H9 (cell line): Measurements from ENCODE around the gene SLC29A4. TPM values are rescaled to one million over a fixed set of nuclear protein-coding genes. Genes with fewer than 3 reads are reported as not detected.

Experiments
- DNase-seq: peaks from one replicate; pipeline ENCODE4 v3.0.0-alpha.2; 2017
- H2AFZ ChIP-seq: one replicate; pipeline ENCODE4 v1.6.1; 2013; ENCODE audit warnings: mild to moderate bottlenecking, low read length, control low read depth, moderate library complexity
- H2AK5ac ChIP-seq: 2 replicates; pipeline ENCODE4 v1.6.1; 2013; ENCODE audit warnings: low read length, control low read depth, mixed read lengths; ENCODE audit not compliant: insufficient read length
- H2BK120ac ChIP-seq: one replicate; pipeline ENCODE4 v1.6.1; 2013; ENCODE audit warnings: low read depth, mild to moderate bottlenecking, low read length, control low read depth, inconsistent platforms; ENCODE audit not compliant: poor library complexity, severe bottlenecking
- H2BK12ac ChIP-seq: 2 replicates; pipeline ENCODE4 v1.6.1; 2013; ENCODE audit warnings: low read length, control low read depth, mixed read lengths, low read depth; ENCODE audit not compliant: insufficient read length
- H2BK15ac ChIP-seq: 2 replicates; pipeline ENCODE4 v1.6.1; 2013; ENCODE audit warnings: low read depth, low read length, control low read depth
- H2BK20ac ChIP-seq: one replicate; pipeline ENCODE4 v1.6.1; 2013; ENCODE audit warnings: low read depth, mild to moderate bottlenecking, low read length, control low read depth, inconsistent platforms; ENCODE audit not compliant: poor library complexity, severe bottlenecking
- H2BK5ac ChIP-seq: 2 replicates; pipeline ENCODE4 v1.6.1; 2013; ENCODE audit warnings: low read length, control low read depth, mixed read lengths; ENCODE audit not compliant: insufficient read length
- H3K14ac ChIP-seq: 2 replicates; pipeline ENCODE4 v1.6.1; 2013; ENCODE audit warnings: low read length, control low read depth; ENCODE audit not compliant: insufficient read depth
- H3K18ac ChIP-seq: 2 replicates; pipeline ENCODE4 v1.6.1; 2013; ENCODE audit warnings: low read depth, mild to moderate bottlenecking, mixed read lengths, low read length, control low read depth; ENCODE audit not compliant: insufficient read length
- H3K23ac ChIP-seq: 2 replicates; pipeline ENCODE4 v1.6.1; 2013; ENCODE audit warnings: low read length, control low read depth, mixed read lengths, low read depth; ENCODE audit not compliant: insufficient read length
- H3K23me2 ChIP-seq: 2 replicates; pipeline ENCODE4 v1.6.1; 2013; ENCODE audit warnings: low read depth, mild to moderate bottlenecking, mixed read lengths, low read length, control low read depth; ENCODE audit not compliant: insufficient read length, poor library complexity, severe bottlenecking
- H3K27ac ChIP-seq: 2 replicates; pipeline ENCODE4 v1.5.1; 2013; ENCODE audit warnings: low read length, control low read depth, mixed read lengths, low read depth; ENCODE audit not compliant: insufficient read length
- H3K27me3 ChIP-seq: 2 replicates; pipeline ENCODE4 v1.6.1; 2013; ENCODE audit warnings: low read length, control low read depth, inconsistent platforms; ENCODE audit not compliant: insufficient read depth
- H3K4ac ChIP-seq: 2 replicates; pipeline ENCODE4 v1.6.1; 2013; ENCODE audit warnings: low read depth, mild to moderate bottlenecking, control low read depth, inconsistent platforms, low read length, moderate library complexity
- H3K4me1 ChIP-seq: 2 replicates; pipeline ENCODE4 v1.6.1; 2013; ENCODE audit warnings: low read length, control low read depth, inconsistent platforms; ENCODE audit not compliant: insufficient read depth
- H3K4me2 ChIP-seq: 2 replicates; pipeline ENCODE4 v1.6.1; 2013; ENCODE audit warnings: low read length, control low read depth, mixed read lengths; ENCODE audit not compliant: insufficient read length, insufficient read depth
- H3K56ac ChIP-seq: 2 replicates; pipeline ENCODE4 v1.6.1; 2013; ENCODE audit warnings: low read depth, mild to moderate bottlenecking, mixed read lengths, low read length, control low read depth; ENCODE audit not compliant: insufficient read length
- H3K79me1 ChIP-seq: 2 replicates; pipeline ENCODE4 v1.6.1; 2013; ENCODE audit warnings: low read depth, mild to moderate bottlenecking, moderate library complexity, low read length, control low read depth, inconsistent platforms; ENCODE audit not compliant: insufficient read depth, poor library complexity, severe bottlenecking
- H3K79me2 ChIP-seq: 2 replicates; pipeline ENCODE4 v1.6.1; 2013; ENCODE audit warnings: low read length, control low read depth, inconsistent platforms; ENCODE audit not compliant: insufficient read depth
- H3K9ac ChIP-seq: 2 replicates; pipeline ENCODE4 v1.6.1; 2013; ENCODE audit warnings: low read length, control low read depth, mixed read lengths; ENCODE audit not compliant: insufficient read length; ENCODE audit errors: extremely low read depth
- H3K9me3 ChIP-seq: one replicate; pipeline ENCODE4 v1.6.1; 2013; ENCODE audit warnings: low read depth, low read length, inconsistent platforms; ENCODE audit not compliant: control insufficient read depth
- H3T11ph ChIP-seq: one replicate; pipeline ENCODE4 v1.6.1; 2013; ENCODE audit warnings: mild to moderate bottlenecking, low read length, control low read depth, inconsistent platforms
- H4K20me1 ChIP-seq: one replicate; pipeline ENCODE4 v1.6.1; 2013; ENCODE audit not compliant: control insufficient read depth, insufficient read length, insufficient read depth
- H4K5ac ChIP-seq: 2 replicates; pipeline ENCODE4 v1.6.1; 2013; ENCODE audit warnings: low read depth, mild to moderate bottlenecking, mixed read lengths, low read length, control low read depth; ENCODE audit not compliant: insufficient read length
- H4K8ac ChIP-seq: replicated peaks from 2 replicates; pipeline ENCODE4 v1.6.1; 2013; ENCODE audit warnings: low read length, control low read depth, mixed read lengths, low read depth; ENCODE audit not compliant: insufficient read length
- H4K91ac ChIP-seq: 2 replicates; pipeline ENCODE4 v1.6.1; 2013; ENCODE audit warnings: low read depth, mild to moderate bottlenecking, moderate library complexity, mixed read lengths, low read length, control low read depth; ENCODE audit not compliant: insufficient read length
- H3K27ac Mint-ChIP-seq, 3 experiments: 2 replicates in 2 of 3; 3 replicates in 1 of 3; pipeline ENCODE4 v1.8.0; 2020 to 2021; ENCODE audit warnings: mixed read lengths in 3 of 3, mild to moderate bottlenecking in 1 of 3, moderate library complexity in 1 of 3
- H3K27me3 Mint-ChIP-seq: 2 replicates; pipeline ENCODE4 v1.8.0; 2021; ENCODE audit warnings: low read depth, mild to moderate bottlenecking, moderate library complexity, mixed read lengths
- H3K36me3 Mint-ChIP-seq, 3 experiments: 2 replicates in 2 of 3; 3 replicates in 1 of 3; pipeline ENCODE4 v1.8.0; 2020 to 2021; ENCODE audit warnings: low read depth in 3 of 3, mixed read lengths in 3 of 3; ENCODE audit not compliant: insufficient read depth in 1 of 3
- H3K4me1 Mint-ChIP-seq, 2 experiments: 2 replicates each; pipeline ENCODE4 v1.8.0; 2020; ENCODE audit warnings: mixed read lengths in 2 of 2
- H3K4me3 Mint-ChIP-seq, 2 experiments: 2 replicates in 1 of 2; 3 replicates in 1 of 2; pipeline ENCODE4 v1.8.0; 2020 to 2021; ENCODE audit warnings: mild to moderate bottlenecking in 2 of 2, mixed read lengths in 2 of 2, moderate library complexity in 1 of 2
- H3K9me3 Mint-ChIP-seq, 2 experiments: 2 replicates in 1 of 2; 3 replicates in 1 of 2; pipeline ENCODE4 v1.8.0; 2020; ENCODE audit warnings: mild to moderate bottlenecking in 2 of 2, mixed read lengths in 2 of 2, moderate library complexity in 1 of 2
- CTCF ChIP-seq: fragments of 200-600 bp; sonication (generic); conservative IDR thresholded peaks from 3 replicates; pipeline ENCODE4 v1.8.0; 2021; ENCODE audit warnings: antibody characterized with exemption, mild to moderate bottlenecking
- WGBS: extraction: QIAGEN DNeasy Blood & Tissue Kit; methylation state at CpG from one replicate; pipeline ENCODE4 v1.1.7; 2013; ENCODE audit warnings: missing lambda C conversion rate, low lambda C conversion rate, mixed read lengths; ENCODE audit not compliant: insufficient read length; ENCODE audit errors: extremely low coverage; 5-methylcytosine and 5-hydroxymethylcytosine counted together
- total RNA-seq: library from RNA; stranded (reverse); gene quantifications from 2 replicates; pipeline ENCODE4 v1.2.1, GENCODE V29; 2021

The SLC29A4 gene
- total RNA-seq, 1 experiment from 2014 or later, result 12.4 TPM

- no peak for TF ChIP-seq CTCF
- Mint-ChIP-seq H3K4me1 (peaks cover 7 to 10% of the 10 kb centered on the region in 2 experiments; a peak in 3 of 4 replicates), H3K9me3 (peaks cover 0 to 5% of the 10 kb centered on the region in 2 experiments; a peak in 2 of 5 replicates), H3K36me3 (peaks cover 5 to 32% (median 18%) of the 10 kb centered on the region in 3 experiments; a peak in 6 of 7 replicates), H3K27ac (no peak overlapping the region), H3K4me3 (peak overlapping the region; percentile 72 to 85), H3K27me3 (peaks cover 18% of the 10 kb centered on the region)
- no peak overlapping the region for H4K8ac ChIP-seq
- no peak overlapping the region for H2BK15ac ChIP-seq
- no peak overlapping the region for H3K56ac ChIP-seq
- H3K23ac ChIP-seq, result no peak overlapping the region
- WGBS, result no CpG with 5 or more reads among the region's 48 CpGs
- no peak overlapping the region for H3K18ac ChIP-seq
- H2AK5ac ChIP-seq, result no peak overlapping the region
- H3K4me2 ChIP-seq, result peak overlapping the region; percentile 7
- H4K20me1 ChIP-seq, result no peaks in the 10 kb centered on the region
- no peak overlapping the region for H4K5ac ChIP-seq
- no peaks in the 10 kb centered on the region for H3K9me3 ChIP-seq
- no peak overlapping the region for H2AFZ ChIP-seq
- H3K79me2 ChIP-seq, result no peaks in the 10 kb centered on the region
- no peaks in the 10 kb centered on the region for H3K79me1 ChIP-seq
- no peak overlapping the region for H3K14ac ChIP-seq
- no peak overlapping the region for H4K91ac ChIP-seq
- no peak overlapping the region for H3T11ph ChIP-seq
- peaks cover 6% of the 10 kb centered on the region for H3K23me2 ChIP-seq
- no peak overlapping the region for H2BK120ac ChIP-seq
- H3K27me3 ChIP-seq, result no peaks in the 10 kb centered on the region
- no peak overlapping the region for H3K4ac ChIP-seq
- H3K27ac ChIP-seq, result no peak overlapping the region
- no peak overlapping the region for H2BK5ac ChIP-seq
- no peaks in the 10 kb centered on the region for H3K4me1 ChIP-seq
- no peak overlapping the region for H2BK12ac ChIP-seq
- no peak overlapping the region for H3K9ac ChIP-seq
- no peak overlapping the region for H2BK20ac ChIP-seq
- peak; percentile 94 for DNase-seq
These were observed 14.0 kb downstream of the SLC29A4 start for GRCh38 chr7:5296611-5297226.
